IMR-90 (cell line): Measurements from ENCODE around the gene ORAI3. TPM values are rescaled to one million over a fixed set of nuclear protein-coding genes. Genes with fewer than 3 reads are reported as not detected.

Experiments
- ATAC-seq: fragments of 200-7000 bp; cut with Tn5 transposase; 2 replicates; pipeline ENCODE4 v1.9.1; 2020; ENCODE audit warnings: low read depth, mild to moderate bottlenecking, moderate library complexity
- BruUV-seq: library from RNA; stranded (reverse); fragments of 400-500 nt; replicated peaks from 2 replicates; lab custom pipeline; 2021; lab: Mats Ljungman, UMichigan
- CTCF ChIA-PET: fragments of 300-600 bp; formaldehyde crosslinking; extraction: SDS; loops from one replicate; lab custom pipeline; 2021; ENCODE audit warnings: antibody characterized with exemption; lab: Yijun Ruan, JAX
- POLR2A ChIA-PET: fragments of 300-600 bp; sonication (Branson Sonifier 250); formaldehyde crosslinking; loops from one replicate; lab custom pipeline; 2022; ENCODE audit warnings: antibody characterized with exemption; ENCODE audit not compliant: unreplicated experiment; lab: Charles Lee
- DNase-seq: peaks from one replicate; pipeline ENCODE4 v3.0.0; 2013
- H2AFZ ChIP-seq: replicated peaks from 2 replicates; pipeline ENCODE3; 2013; ENCODE audit warnings: low read length, mild to moderate bottlenecking; ENCODE audit not compliant: poor library complexity
- H2AK5ac ChIP-seq: 2 replicates; pipeline ENCODE4 v1.6.1; 2013; ENCODE audit warnings: low read depth, low read length, inconsistent platforms
- H2AK9ac ChIP-seq: replicated peaks from 2 replicates; pipeline ENCODE3; 2013; ENCODE audit warnings: mild to moderate bottlenecking, low read depth, low read length, moderate library complexity; ENCODE audit not compliant: poor library complexity
- H2BK120ac ChIP-seq: 2 replicates; pipeline ENCODE4 v1.6.1; 2013; ENCODE audit warnings: low read depth, low read length, inconsistent platforms
- H2BK15ac ChIP-seq: 3 replicates; pipeline ENCODE4 v1.6.1; 2013; ENCODE audit warnings: low read depth, low read length, inconsistent platforms
- H2BK20ac ChIP-seq: 2 replicates; pipeline ENCODE4 v1.6.1; 2013; ENCODE audit warnings: low read depth, mild to moderate bottlenecking, inconsistent platforms, low read length, moderate library complexity
- H2BK5ac ChIP-seq: 2 replicates; pipeline ENCODE4 v1.6.1; 2013; ENCODE audit warnings: mild to moderate bottlenecking, low read depth, low read length, inconsistent platforms; ENCODE audit not compliant: poor library complexity, severe bottlenecking
- H3K14ac ChIP-seq: replicated peaks from 2 replicates; pipeline ENCODE4 v1.6.1; 2013; ENCODE audit warnings: low read depth, low read length, inconsistent platforms
- H3K18ac ChIP-seq: 2 replicates; pipeline ENCODE4 v1.6.1; 2013; ENCODE audit warnings: low read depth, low read length, control low read depth
- H3K23ac ChIP-seq: 2 replicates; pipeline ENCODE4 v1.6.1; 2013; ENCODE audit warnings: low read depth, low read length, inconsistent platforms
- H3K27ac ChIP-seq: 2 replicates; pipeline ENCODE4 v1.5.1; 2013; ENCODE audit warnings: mild to moderate bottlenecking, control low read depth, low read length; ENCODE audit not compliant: insufficient read depth
- H3K27me3 ChIP-seq: 2 replicates; pipeline ENCODE4 v1.6.1; 2013; ENCODE audit warnings: low read length; ENCODE audit not compliant: control insufficient read depth, insufficient read depth
- H3K36me3 ChIP-seq: 2 replicates; pipeline ENCODE4 v1.6.1; 2013; ENCODE audit warnings: low read length, mixed read lengths; ENCODE audit not compliant: control insufficient read depth, insufficient read depth
- H3K4ac ChIP-seq: 2 replicates; pipeline ENCODE4 v1.6.1; 2013; ENCODE audit warnings: low read depth, low read length, inconsistent platforms
- H3K4me1 ChIP-seq: 2 replicates; pipeline ENCODE4 v1.6.1; 2013; ENCODE audit warnings: low read length, mixed read lengths; ENCODE audit not compliant: control insufficient read depth, insufficient read depth
- H3K4me2 ChIP-seq: 2 replicates; pipeline ENCODE4 v1.6.1; 2013; ENCODE audit warnings: low read depth, mild to moderate bottlenecking, control low read depth, low read length, moderate library complexity
- H3K4me3 ChIP-seq: 2 replicates; pipeline ENCODE4 v1.5.1; 2013; ENCODE audit warnings: low read depth, mild to moderate bottlenecking, control low read depth, low read length, moderate library complexity; ENCODE audit not compliant: insufficient read depth
- H3K56ac ChIP-seq: 2 replicates; pipeline ENCODE4 v1.6.1; 2013; ENCODE audit warnings: low read length, inconsistent platforms; ENCODE audit not compliant: insufficient read depth; ENCODE audit errors: extremely low read depth
- H3K79me1 ChIP-seq, 2 experiments: 2 replicates each; pipeline ENCODE4 v1.6.1; 2013; ENCODE audit warnings: low read length in 2 of 2, inconsistent platforms in 1 of 2, low read depth in 1 of 2
- H3K9ac ChIP-seq: 2 replicates; pipeline ENCODE4 v1.6.1; 2013; ENCODE audit warnings: low read depth, low read length, control low read depth
- H3K9me1 ChIP-seq: 2 replicates; pipeline ENCODE4 v1.6.1; 2013; ENCODE audit warnings: low read length, inconsistent platforms; ENCODE audit not compliant: insufficient read depth
- H3K9me3 ChIP-seq: 2 replicates; pipeline ENCODE4 v1.6.1; 2013; ENCODE audit warnings: low read length; ENCODE audit not compliant: control insufficient read depth, insufficient read depth
- H4K20me1 ChIP-seq: 2 replicates; pipeline ENCODE4 v1.6.1; 2013; ENCODE audit warnings: low read length, inconsistent platforms; ENCODE audit not compliant: insufficient read depth
- H4K5ac ChIP-seq: 2 replicates; pipeline ENCODE4 v1.6.1; 2013; ENCODE audit warnings: mild to moderate bottlenecking, low read depth, low read length, control low read depth
- H4K8ac ChIP-seq, 2 experiments: 2 replicates each; pipeline ENCODE4 v1.6.1; 2013; ENCODE audit warnings: low read depth in 2 of 2, low read length in 2 of 2, control low read depth in 1 of 2, inconsistent platforms in 1 of 2
- H4K91ac ChIP-seq: 2 replicates; pipeline ENCODE4 v1.6.1; 2013; ENCODE audit warnings: low read depth, low read length, inconsistent platforms; ENCODE audit not compliant: insufficient read depth
- ELK1 ChIP-seq: fragments of 150-350 bp; IDR thresholded peaks from 2 replicates; pipeline ENCODE4 v1.6.1; 2016; ENCODE audit warnings: low read depth, mild to moderate bottlenecking, low read length, moderate library complexity, borderline replicate concordance
- WGBS, 2 experiments: methylation state at CpG; one replicate each; pipeline versions ENCODE4 v1.1.5 to v1.1.7; 2013; ENCODE audit warnings: missing lambda C conversion rate in 2 of 2; ENCODE audit not compliant: insufficient read length in 1 of 2; ENCODE audit errors: extremely low coverage in 2 of 2; 5-methylcytosine and 5-hydroxymethylcytosine counted together
- dilution Hi-C: fragments of 300-500 bp; cut with HindIII; formaldehyde crosslinking; loops from one replicate; pipeline ENCODE4 v1.14.3; 2018; ENCODE audit warnings: low sequenced_read_pairs; ENCODE audit not compliant: unreplicated experiment
- in situ Hi-C: fragments of 300-500 bp; cut with MboI; formaldehyde crosslinking; loops from 3 replicates; pipeline ENCODE4 v1.14.3; 2019; ENCODE audit warnings: low sequenced_read_pairs, inconsistent platforms, mixed read lengths
- intact Hi-C: fragments of 100-400 bp; cut with micrococcal nuclease; formaldehyde crosslinking; loops from 2 replicates; pipeline ENCODE4 v1.10.0; 2022
- polyA plus RNA-seq, 3 experiments: library from polyadenylated mRNA; depleted of rRNA; stranded (reverse); fragments of >200 nt; gene quantifications; 2 replicates each; pipeline ENCODE4 v1.2.3, GENCODE V29; 2012; ENCODE audit warnings: low replicate concordance in 1 of 3
- total RNA-seq: library from RNA; depleted of rRNA; stranded (reverse); fragments of >200 nt; gene quantifications from 2 replicates; pipeline ENCODE4 v1.2.3, GENCODE V29; 2012

Gene ORAI3
- total and polyA plus RNA-seq, 2 of the 4 experiments (the other 2 are of a cell fraction), result 6.8 to 16.9 TPM

DNA sequence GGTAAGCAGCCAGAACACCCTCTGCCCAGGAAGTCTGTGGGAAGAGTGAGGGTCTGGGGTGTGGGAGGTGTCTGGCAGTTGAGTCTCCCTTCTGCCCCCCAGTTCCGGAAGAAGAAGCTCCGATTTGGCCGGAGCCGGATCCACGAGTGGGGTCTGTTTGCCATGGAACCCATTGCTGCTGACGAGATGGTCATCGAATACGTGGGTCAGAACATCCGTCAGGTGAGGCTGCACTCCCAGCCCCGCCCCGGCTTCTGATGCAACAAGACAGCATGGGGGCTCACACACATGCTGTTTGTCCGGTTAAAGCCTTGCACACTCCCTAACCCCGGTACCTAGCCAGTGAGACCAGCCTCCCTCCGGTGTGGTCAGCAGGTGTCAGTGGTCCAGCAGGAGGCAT lies 32.1 kb downstream of the ORAI3 start:
- Histone ChIP-seq H2BK120ac (no peak overlapping the region), H3K36me3 (peaks cover 61% of the 10 kb centered on the region), H3K9ac (no peak overlapping the region), H2BK5ac (no peak overlapping the region), H4K91ac (no peak overlapping the region), H2AFZ (no peak overlapping the region), H3K18ac (no peak overlapping the region), H3K23ac (no peak overlapping the region), H3K9me3 (no peaks in the 10 kb centered on the region), H3K56ac (no peak overlapping the region), H4K8ac (no peak overlapping the region), H4K5ac (no peak overlapping the region), H2BK15ac (no peak overlapping the region), H3K4me3 (no peak overlapping the region), H3K79me1 (peaks cover 8 to 22% of the 10 kb centered on the region in 2 experiments; a peak in 3 of 4 replicates), H3K4ac (no peak overlapping the region), H4K20me1 (no peaks in the 10 kb centered on the region; the same call in 1 of the 2 replicates), H2AK9ac (no peak overlapping the region), H3K14ac (no peak overlapping the region), H3K4me1 (peaks cover 8% of the 10 kb centered on the region), H3K27me3 (no peaks in the 10 kb centered on the region), H2AK5ac (no peak overlapping the region), H2BK20ac (no peak overlapping the region), H3K9me1 (no peaks in the 10 kb centered on the region; the same call in none of the 2 replicates), H3K27ac (no peak overlapping the region), H3K4me2 (no peak overlapping the region)
- 98% methylated on average over 11 of the region's 14 CpGs; no CpG with 5 or more reads in 1 of the 2 experiments for WGBS, 2 experiments
- intact Hi-C loops, result no loop called here
- ChIA-PET CTCF (no interaction called here), POLR2A (no interaction called here)
- in situ Hi-C loops, result loop anchor here (10.0 to 25.0 kb wide), 3 partner anchors 104 to 884 kb away; partner anchors contain the start of gene PRSS53
- dilution Hi-C loops, result no loop called here
- no TSS peak for BruUV-seq
- DNase-seq (no peak), ATAC-seq (no peak)
- no peak for TF ChIP-seq ELK1
